HFFc6 (cell line): Measurements from ENCODE around the gene TBL1Y. TPM values are rescaled to one million over a fixed set of nuclear protein-coding genes. Genes with fewer than 3 reads are reported as not detected.
"Not testable (repeated sequence)": the region's sequence is repeated elsewhere in the genome, so short reads cannot be mapped to it uniquely, and the experiment has no call there.

Experiments used
- DNase-seq: peaks from one replicate; pipeline ENCODE4 v3.0.0-alpha.2; 2018
- H3K27ac Mint-ChIP-seq: 2 replicates; pipeline ENCODE4 v1.8.0; 2020; ENCODE audit warnings: mild to moderate bottlenecking, mixed read lengths
- H3K27me3 Mint-ChIP-seq: 2 replicates; pipeline ENCODE4 v1.8.0; 2021; ENCODE audit warnings: mild to moderate bottlenecking, moderate library complexity, mixed read lengths; ENCODE audit not compliant: insufficient read depth
- H3K36me3 Mint-ChIP-seq: 2 replicates; pipeline ENCODE4 v1.8.0; 2021; ENCODE audit warnings: low read depth, mixed read lengths
- H3K4me1 Mint-ChIP-seq: 2 replicates; pipeline ENCODE4 v1.8.0; 2020; ENCODE audit warnings: low read depth, mixed read lengths
- H3K4me3 Mint-ChIP-seq: 2 replicates; pipeline ENCODE4 v1.8.0; 2020; ENCODE audit warnings: mild to moderate bottlenecking, moderate library complexity, mixed read lengths
- H3K9me3 Mint-ChIP-seq: 2 replicates; pipeline ENCODE4 v1.8.0; 2020; ENCODE audit warnings: mild to moderate bottlenecking, mixed read lengths
- total RNA-seq, 6 experiments: library from RNA; stranded (reverse); fragmentation: NEBNext Ultra II Directional; extraction: Animal tissue kit (Norgen Biotek cat#: 25700); gene quantifications; 2 replicates in 1 of 6; 3 replicates in 5 of 6; pipeline ENCODE4 v1.2.3, GENCODE V29; 2021
- TF ChIP-seq, protein P1 (sequence below): fragments of 200-600 bp; sonication (generic); IDR thresholded peaks from 2 replicates; pipeline ENCODE4 v1.5.0; 2021; ENCODE audit warnings: antibody characterized with exemption, mild to moderate bottlenecking

The TBL1Y gene
- total RNA-seq, 6 experiments from 2014 or later: not detected

DNA sequence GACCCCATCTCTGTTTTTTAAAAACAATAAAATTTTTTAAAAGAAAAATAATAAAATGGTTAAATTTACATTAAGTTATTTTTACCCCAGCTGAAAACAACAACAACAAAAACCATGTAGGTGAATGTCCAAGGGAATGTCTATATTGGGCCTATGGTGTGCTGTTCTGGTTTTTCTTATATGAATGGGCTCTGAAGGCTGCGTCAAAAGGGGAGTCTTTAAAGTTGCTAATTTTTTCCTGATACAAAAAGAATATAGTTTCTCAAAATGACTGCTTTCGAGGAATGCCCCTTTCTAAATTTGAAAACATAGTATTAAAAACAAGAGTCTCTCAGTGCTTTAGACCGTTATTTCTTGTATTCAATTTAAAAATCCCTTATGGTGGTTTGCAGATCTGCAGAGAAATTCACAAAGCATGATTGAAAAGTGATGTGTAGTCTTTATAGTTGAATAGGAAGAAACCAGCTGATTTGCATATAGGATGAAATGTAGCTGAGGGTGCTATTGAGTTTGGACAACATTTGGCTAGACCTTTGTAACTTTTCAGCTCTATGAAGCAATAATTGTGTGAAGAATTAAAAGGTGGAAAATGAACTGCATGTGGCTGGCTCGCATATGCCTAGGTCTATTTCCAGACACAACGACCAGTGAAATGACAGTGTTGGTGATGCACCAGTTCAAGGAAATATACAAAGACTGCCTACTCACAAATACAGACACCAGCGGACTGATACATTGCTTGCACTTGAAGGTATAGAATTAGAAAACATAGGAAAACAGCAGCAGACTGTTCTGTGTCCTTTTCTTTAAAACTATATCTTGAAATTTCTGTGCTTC is 107.0 kb downstream of the TBL1Y start:
- no peak for DNase-seq
- Mint-ChIP-seq H3K36me3 (no peaks in the 10 kb centered on the region), H3K27me3 (no peaks in the 10 kb centered on the region), H3K27ac (no peak overlapping the region), H3K4me3 (no peak overlapping the region), H3K4me1 (no peaks in the 10 kb centered on the region), H3K9me3 (no peaks in the 10 kb centered on the region)
- TF ChIP-seq, protein P1, sequence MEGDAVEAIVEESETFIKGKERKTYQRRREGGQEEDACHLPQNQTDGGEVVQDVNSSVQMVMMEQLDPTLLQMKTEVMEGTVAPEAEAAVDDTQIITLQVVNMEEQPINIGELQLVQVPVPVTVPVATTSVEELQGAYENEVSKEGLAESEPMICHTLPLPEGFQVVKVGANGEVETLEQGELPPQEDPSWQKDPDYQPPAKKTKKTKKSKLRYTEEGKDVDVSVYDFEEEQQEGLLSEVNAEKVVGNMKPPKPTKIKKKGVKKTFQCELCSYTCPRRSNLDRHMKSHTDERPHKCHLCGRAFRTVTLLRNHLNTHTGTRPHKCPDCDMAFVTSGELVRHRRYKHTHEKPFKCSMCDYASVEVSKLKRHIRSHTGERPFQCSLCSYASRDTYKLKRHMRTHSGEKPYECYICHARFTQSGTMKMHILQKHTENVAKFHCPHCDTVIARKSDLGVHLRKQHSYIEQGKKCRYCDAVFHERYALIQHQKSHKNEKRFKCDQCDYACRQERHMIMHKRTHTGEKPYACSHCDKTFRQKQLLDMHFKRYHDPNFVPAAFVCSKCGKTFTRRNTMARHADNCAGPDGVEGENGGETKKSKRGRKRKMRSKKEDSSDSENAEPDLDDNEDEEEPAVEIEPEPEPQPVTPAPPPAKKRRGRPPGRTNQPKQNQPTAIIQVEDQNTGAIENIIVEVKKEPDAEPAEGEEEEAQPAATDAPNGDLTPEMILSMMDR: no peak

- H3K4me3 Mint-ChIP-seq: no peak overlapping the region
- H3K36me3 Mint-ChIP-seq: no peaks in the 10 kb centered on the region
- H3K27ac Mint-ChIP-seq: no peak overlapping the region
- H3K4me1 Mint-ChIP-seq: no peaks in the 10 kb centered on the region
- TF ChIP-seq, protein P1: no peak
- DNase-seq: no peak
- peaks cover 2% of the 10 kb centered on the region; the same call in 1 of the 2 replicates for H3K27me3 Mint-ChIP-seq
- no peaks in the 10 kb centered on the region for H3K9me3 Mint-ChIP-seq
Observed at GRCh38 chrY:7039037-7039436, 128.5 kb downstream of the TBL1Y start.

- Mint-ChIP-seq H3K27ac (no peak overlapping the region), H3K9me3 (no peaks in the 10 kb centered on the region), H3K27me3 (peaks cover 4% of the 10 kb centered on the region), H3K4me1 (no peaks in the 10 kb centered on the region), H3K4me3 (no peak overlapping the region), H3K36me3 (no peaks in the 10 kb centered on the region)
- TF ChIP-seq, protein P1: no peak
- no peak for DNase-seq
Observed at GRCh38 chrY:7040662-7041061, 130.2 kb downstream of the TBL1Y start.

GRCh38 chrY:7041983-7042382 is 131.5 kb downstream of the TBL1Y start:
- Mint-ChIP-seq H3K36me3 (no peaks in the 10 kb centered on the region), H3K9me3 (no peaks in the 10 kb centered on the region), H3K4me1 (no peaks in the 10 kb centered on the region), H3K4me3 (no peak overlapping the region), H3K27ac (no peak overlapping the region), H3K27me3 (peaks cover 2% of the 10 kb centered on the region; the same call in 1 of the 2 replicates)
- no peak for DNase-seq
- TF ChIP-seq, protein P1: no peak

GRCh38 chrY:7052461-7052860 is 142.0 kb downstream of the TBL1Y start:
- H3K4me1 Mint-ChIP-seq, H3K27me3 Mint-ChIP-seq, H3K9me3 Mint-ChIP-seq, H3K27ac Mint-ChIP-seq, H3K4me3 Mint-ChIP-seq, DNase-seq, H3K36me3 Mint-ChIP-seq: not testable (repeated sequence)

- Mint-ChIP-seq H3K4me3 (no peak overlapping the region), H3K27me3 (no peaks in the 10 kb centered on the region; the same call in 1 of the 2 replicates), H3K9me3 (peaks cover 2% of the 10 kb centered on the region; the same call in 1 of the 2 replicates), H3K4me1 (no peaks in the 10 kb centered on the region), H3K36me3 (no peaks in the 10 kb centered on the region), H3K27ac (no peak overlapping the region)
- no peak for DNase-seq
- TF ChIP-seq, protein P1: no peak
Observed at GRCh38 chrY:7056886-7057285, 146.4 kb downstream of the TBL1Y start.
